ENCODE results near the gene ADARB2.

The ADARB2 gene

DNA sequence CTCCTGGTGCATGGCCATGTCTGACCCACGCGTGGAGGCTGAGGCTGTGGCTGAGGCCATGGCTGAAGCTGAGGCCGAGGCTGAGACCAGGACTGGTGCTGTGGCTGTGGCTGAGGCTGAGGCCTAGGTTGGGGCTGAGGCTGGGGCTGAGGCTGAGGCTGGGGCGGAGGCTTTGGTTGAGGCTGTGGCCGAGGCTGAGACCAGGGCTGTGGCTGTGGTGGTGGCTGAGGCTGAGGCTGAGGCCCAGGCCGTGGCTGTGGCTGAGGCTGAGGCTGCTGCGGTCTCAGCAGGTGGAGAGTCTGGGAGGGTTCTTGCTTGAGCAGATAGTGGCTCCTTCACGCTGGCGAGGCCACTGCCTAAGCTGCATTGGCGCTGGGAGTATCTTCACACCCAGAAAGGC is 604.7 kb downstream of the ADARB2 start:
- no peak for DNase-seq

GRCh38 chr10:1130995-1131790 is 606.1 kb downstream of the ADARB2 start:
- DNase-seq = no peak

GRCh38 chr10:1130226-1130625 is 607.1 kb downstream of the ADARB2 start:
- no peak for DNase-seq

- DNase-seq = no peak
These were observed 608.7 kb downstream of the ADARB2 start for GRCh38 chr10:1128649-1129048.

- no peak for DNase-seq
These were observed 609.2 kb downstream of the ADARB2 start for GRCh38 chr10:1128115-1128514.

DNA sequence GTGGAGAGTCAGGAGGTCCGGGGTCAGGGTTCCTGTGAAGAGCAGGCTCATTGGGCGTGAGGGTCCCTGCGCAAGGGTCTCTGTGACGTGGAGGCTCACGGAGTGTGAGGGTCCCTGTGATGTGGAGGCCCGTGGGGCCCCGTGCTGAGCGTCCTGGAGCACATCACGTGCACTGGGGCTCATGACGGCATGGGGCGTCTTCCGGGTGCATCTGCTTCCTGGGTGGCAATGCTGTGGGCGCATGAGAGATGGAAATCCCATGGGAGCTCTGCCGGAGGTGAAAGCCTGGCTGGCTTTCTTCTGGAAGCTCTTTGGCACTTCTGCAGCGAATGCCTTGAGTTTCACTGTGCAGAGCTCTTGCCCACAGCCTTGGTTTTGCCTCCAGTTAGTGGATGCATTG is 609.7 kb downstream of the ADARB2 start:
- DNase-seq = no peak

Measured in CD4-positive, alpha-beta T cell treated with Interleukin-12 subunit alpha and Interleukin-12 subunit beta, for 1 hour (primary cell).